ENCODE measurements around the gene NR4A1.

The NR4A1 gene

GRCh38 chr12:52056801-52057637 lies 5.8 kb downstream of the NR4A1 start:
- no peak for TF ChIP-seq RARB (CRISPR knock-in tag; IDR thresholded peaks at IDR 0.05)
- TF ChIP-seq ESRRG (CRISPR knock-in tag; IDR thresholded peaks at IDR 0.05): no peak
- TF ChIP-seq PPARA (CRISPR knock-in tag; IDR thresholded peaks at IDR 0.05; ENCODE audit: borderline replicate concordance): no peak
- no peak for TF ChIP-seq GLIS3 (CRISPR knock-in tag; IDR thresholded peaks at IDR 0.05)
- TF ChIP-seq BACH2 (CRISPR knock-in tag; IDR thresholded peaks at IDR 0.05; ENCODE audit: borderline replicate concordance): no peak
- no peak for TF ChIP-seq TOX (CRISPR knock-in tag; IDR thresholded peaks at IDR 0.05; ENCODE audit: borderline replicate concordance)
- TF ChIP-seq ZC3H10 (CRISPR knock-in tag; IDR thresholded peaks at IDR 0.05): no peak
- TF ChIP-seq CREB5 (CRISPR knock-in tag; IDR thresholded peaks at IDR 0.05; ENCODE audit: low read depth): no peak
- no peak for ATAC-seq

- no peak for TF ChIP-seq RARB (CRISPR knock-in tag; IDR thresholded peaks at IDR 0.05)
- ATAC-seq: no peak
These were observed 6.7 kb downstream of the NR4A1 start for GRCh38 chr12:52057638-52058576.

DNA sequence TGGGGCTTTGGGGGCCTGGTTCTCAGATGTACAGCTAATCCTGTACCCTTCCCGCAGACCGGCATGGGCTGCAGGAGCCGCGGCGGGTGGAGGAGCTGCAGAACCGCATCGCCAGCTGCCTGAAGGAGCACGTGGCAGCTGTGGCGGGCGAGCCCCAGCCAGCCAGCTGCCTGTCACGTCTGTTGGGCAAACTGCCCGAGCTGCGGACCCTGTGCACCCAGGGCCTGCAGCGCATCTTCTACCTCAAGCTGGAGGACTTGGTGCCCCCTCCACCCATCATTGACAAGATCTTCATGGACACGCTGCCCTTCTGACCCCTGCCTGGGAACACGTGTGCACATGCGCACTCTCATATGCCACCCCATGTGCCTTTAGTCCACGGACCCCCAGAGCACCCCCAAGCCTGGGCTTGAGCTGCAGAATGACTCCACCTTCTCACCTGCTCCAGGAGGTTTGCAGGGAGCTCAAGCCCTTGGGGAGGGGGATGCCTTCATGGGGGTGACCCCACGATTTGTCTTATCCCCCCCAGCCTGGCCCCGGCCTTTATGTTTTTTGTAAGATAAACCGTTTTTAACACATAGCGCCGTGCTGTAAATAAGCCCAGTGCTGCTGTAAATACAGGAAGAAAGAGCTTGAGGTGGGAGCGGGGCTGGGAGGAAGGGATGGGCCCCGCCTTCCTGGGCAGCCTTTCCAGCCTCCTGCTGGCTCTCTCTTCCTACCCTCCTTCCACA lies 7.6 kb downstream of the NR4A1 start:
- no peak for ATAC-seq
- TF ChIP-seq PATZ1 (CRISPR knock-in tag; IDR thresholded peaks at IDR 0.05; ENCODE audit: borderline replicate concordance): no peak

DNA sequence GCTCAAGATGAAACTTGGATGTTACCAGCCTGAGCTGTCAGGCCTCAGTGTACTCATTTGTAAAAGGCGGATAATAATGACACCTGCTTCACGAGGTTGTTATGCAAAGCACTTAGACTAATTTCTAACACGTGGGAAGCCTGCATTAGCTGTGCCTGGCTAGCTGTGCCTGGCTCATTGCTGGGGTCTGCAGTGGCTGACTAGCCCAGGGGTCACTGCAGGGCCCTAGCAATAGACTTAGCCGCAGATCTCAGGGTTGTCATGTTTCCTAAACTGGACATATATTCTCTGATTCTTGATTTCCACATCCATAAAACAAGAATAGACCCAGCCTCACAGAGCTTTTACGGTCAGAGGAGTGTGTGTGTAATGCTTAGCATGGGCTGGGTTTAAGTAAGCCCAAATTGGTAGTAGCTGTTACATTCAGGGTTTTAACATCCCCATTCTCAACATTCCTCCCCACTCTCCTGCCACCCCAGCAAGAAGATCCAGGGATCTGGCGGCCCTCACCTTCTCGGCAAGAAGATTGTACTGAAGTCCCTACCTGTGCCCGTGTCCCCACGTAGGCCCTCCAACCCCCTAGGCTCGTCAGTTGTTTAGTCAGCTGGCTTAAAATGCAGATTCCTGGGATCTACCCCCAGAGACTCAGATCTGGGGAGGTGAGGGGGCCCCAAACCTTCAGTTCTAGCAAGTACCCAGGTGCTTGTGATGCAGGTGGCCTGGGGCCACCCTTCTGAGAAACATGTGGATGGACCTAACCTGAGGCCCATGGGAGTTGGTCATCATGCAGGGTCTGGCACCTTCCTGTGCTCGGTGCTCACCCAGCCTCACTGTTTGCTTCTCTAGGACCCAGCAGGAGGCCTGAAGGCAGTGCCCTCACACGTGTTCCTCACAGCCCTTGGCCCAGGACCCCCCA lies 8.6 kb downstream of the NR4A1 start:
- ATAC-seq: peak; percentile 3; the same call in 2 of the 3 replicates
- TF ChIP-seq ISL1 (CRISPR knock-in tag; IDR thresholded peaks at IDR 0.05): no peak
- TF ChIP-seq, protein P1, sequence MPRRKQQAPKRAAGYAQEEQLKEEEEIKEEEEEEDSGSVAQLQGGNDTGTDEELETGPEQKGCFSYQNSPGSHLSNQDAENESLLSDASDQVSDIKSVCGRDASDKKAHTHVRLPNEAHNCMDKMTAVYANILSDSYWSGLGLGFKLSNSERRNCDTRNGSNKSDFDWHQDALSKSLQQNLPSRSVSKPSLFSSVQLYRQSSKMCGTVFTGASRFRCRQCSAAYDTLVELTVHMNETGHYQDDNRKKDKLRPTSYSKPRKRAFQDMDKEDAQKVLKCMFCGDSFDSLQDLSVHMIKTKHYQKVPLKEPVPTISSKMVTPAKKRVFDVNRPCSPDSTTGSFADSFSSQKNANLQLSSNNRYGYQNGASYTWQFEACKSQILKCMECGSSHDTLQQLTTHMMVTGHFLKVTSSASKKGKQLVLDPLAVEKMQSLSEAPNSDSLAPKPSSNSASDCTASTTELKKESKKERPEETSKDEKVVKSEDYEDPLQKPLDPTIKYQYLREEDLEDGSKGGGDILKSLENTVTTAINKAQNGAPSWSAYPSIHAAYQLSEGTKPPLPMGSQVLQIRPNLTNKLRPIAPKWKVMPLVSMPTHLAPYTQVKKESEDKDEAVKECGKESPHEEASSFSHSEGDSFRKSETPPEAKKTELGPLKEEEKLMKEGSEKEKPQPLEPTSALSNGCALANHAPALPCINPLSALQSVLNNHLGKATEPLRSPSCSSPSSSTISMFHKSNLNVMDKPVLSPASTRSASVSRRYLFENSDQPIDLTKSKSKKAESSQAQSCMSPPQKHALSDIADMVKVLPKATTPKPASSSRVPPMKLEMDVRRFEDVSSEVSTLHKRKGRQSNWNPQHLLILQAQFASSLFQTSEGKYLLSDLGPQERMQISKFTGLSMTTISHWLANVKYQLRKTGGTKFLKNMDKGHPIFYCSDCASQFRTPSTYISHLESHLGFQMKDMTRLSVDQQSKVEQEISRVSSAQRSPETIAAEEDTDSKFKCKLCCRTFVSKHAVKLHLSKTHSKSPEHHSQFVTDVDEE (CRISPR knock-in tag; IDR thresholded peaks at IDR 0.05): no peak
- TF ChIP-seq PATZ1 (CRISPR knock-in tag; IDR thresholded peaks at IDR 0.05; ENCODE audit: borderline replicate concordance): peak; percentile 36; the same call in 1 of the 2 replicates
- peak; percentile 56 for TF ChIP-seq CREB5 (CRISPR knock-in tag; IDR thresholded peaks at IDR 0.05; ENCODE audit: low read depth)
- TF ChIP-seq, protein P2, sequence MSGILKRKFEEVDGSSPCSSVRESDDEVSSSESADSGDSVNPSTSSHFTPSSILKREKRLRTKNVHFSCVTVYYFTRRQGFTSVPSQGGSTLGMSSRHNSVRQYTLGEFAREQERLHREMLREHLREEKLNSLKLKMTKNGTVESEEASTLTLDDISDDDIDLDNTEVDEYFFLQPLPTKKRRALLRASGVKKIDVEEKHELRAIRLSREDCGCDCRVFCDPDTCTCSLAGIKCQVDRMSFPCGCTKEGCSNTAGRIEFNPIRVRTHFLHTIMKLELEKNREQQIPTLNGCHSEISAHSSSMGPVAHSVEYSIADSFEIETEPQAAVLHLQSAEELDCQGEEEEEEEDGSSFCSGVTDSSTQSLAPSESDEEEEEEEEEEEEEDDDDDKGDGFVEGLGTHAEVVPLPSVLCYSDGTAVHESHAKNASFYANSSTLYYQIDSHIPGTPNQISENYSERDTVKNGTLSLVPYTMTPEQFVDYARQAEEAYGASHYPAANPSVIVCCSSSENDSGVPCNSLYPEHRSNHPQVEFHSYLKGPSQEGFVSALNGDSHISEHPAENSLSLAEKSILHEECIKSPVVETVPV (CRISPR knock-in tag; IDR thresholded peaks at IDR 0.05): peak; percentile 16; the same call in 1 of the 2 replicates
